HepG2 (cell line): Measurements from ENCODE around the gene TEKTIP1. TPM values are rescaled to one million over a fixed set of nuclear protein-coding genes. Genes with fewer than 3 reads are reported as not detected.

Experiments
- ATAC-seq: fragments of 200-7000 bp; cut with Tn5 transposase; 3 replicates; pipeline ENCODE4 v1.9.1; 2020; ENCODE audit warnings: mild to moderate bottlenecking, moderate library complexity
- BruUV-seq: library from RNA; stranded (reverse); fragments of 400-500 nt; replicated peaks from 2 replicates; lab custom pipeline; 2021; lab: Mats Ljungman, UMichigan
- CTCF ChIA-PET: fragments of 300-600 bp; formaldehyde crosslinking; extraction: SDS; loops from one replicate; lab custom pipeline; 2021; ENCODE audit warnings: low total read pairs, inconsistent platforms, low intra/inter-chr PET ratio; lab: Yijun Ruan, JAX
- POLR2A ChIA-PET: fragments of 350-600 bp; sonication (Branson Sonifier 250); formaldehyde crosslinking; loops from one replicate; lab custom pipeline; 2020; ENCODE audit warnings: antibody characterized with exemption, inconsistent platforms; lab: Yijun Ruan, JAX
- DNase-seq: peaks from one replicate; pipeline ENCODE4 v3.0.0-alpha.2; 2015; ENCODE audit warnings: low spot score
- FAIRE-seq: peaks from 3 replicates; lab custom pipeline; 2011; peaks lifted over from hg19 to GRCh38; lab: Jason Lieb, UNC
- H2AFZ ChIP-seq: one replicate; pipeline ENCODE4 v1.6.1; 2011; ENCODE audit warnings: low read length, inconsistent platforms
- H3K27ac ChIP-seq: fragments of 300-600 bp; 3 replicates; pipeline ENCODE4 v1.8.0; 2011; ENCODE audit warnings: mixed run types, mild to moderate bottlenecking, mixed read lengths, low read length, inconsistent platforms; ENCODE audit not compliant: insufficient read depth; ENCODE audit errors: extremely low read length
- H3K27me3 ChIP-seq, 2 experiments: fragments of 200-600 bp in 1 of 2; 2 replicates in 1 of 2; 3 replicates in 1 of 2; pipeline versions ENCODE4 v1.6.0 to v1.8.0; 2011; ENCODE audit warnings: low read length in 2 of 2, mild to moderate bottlenecking in 2 of 2, moderate library complexity in 2 of 2, inconsistent platforms in 1 of 2; ENCODE audit not compliant: insufficient read depth in 2 of 2, control insufficient read depth in 1 of 2
- H3K36me3 ChIP-seq, 2 experiments: fragments of 200-600 bp in 1 of 2; replicated peaks in 1 of 2; 2 replicates in 1 of 2; 3 replicates in 1 of 2; pipeline versions ENCODE4 v1.5.1 to v1.8.0; 2011; ENCODE audit warnings: low read length in 2 of 2, inconsistent platforms in 1 of 2; ENCODE audit not compliant: insufficient read depth in 2 of 2, control insufficient read depth in 1 of 2
- H3K4me1 ChIP-seq: 2 replicates; pipeline ENCODE4 v1.5.1; 2012; ENCODE audit warnings: low read length, inconsistent platforms; ENCODE audit not compliant: insufficient read depth
- H3K4me2 ChIP-seq: 2 replicates; pipeline ENCODE4 v1.6.0; 2011; ENCODE audit warnings: low read depth, low read length, inconsistent platforms
- H3K4me3 ChIP-seq, 3 experiments: fragments of 200-600 bp in 1 of 3; sonication (generic), shearing (Covaris generic) in 1 of 3; replicated peaks in 1 of 3; 2 replicates each; pipeline ENCODE4 v1.5.1; 2011 to 2016; ENCODE audit warnings: low read length in 3 of 3, inconsistent platforms in 2 of 3, low read depth in 2 of 3, mild to moderate bottlenecking in 2 of 3, control low read depth in 1 of 3, mixed read lengths in 1 of 3; ENCODE audit not compliant: insufficient read depth in 1 of 3
- H3K79me2 ChIP-seq: one replicate; pipeline ENCODE4 v1.6.1; 2011; ENCODE audit warnings: low read length, inconsistent platforms; ENCODE audit not compliant: insufficient read depth
- H3K9ac ChIP-seq: 2 replicates; pipeline ENCODE4 v1.6.0; 2011; ENCODE audit warnings: mild to moderate bottlenecking, low read depth, low read length, inconsistent platforms; ENCODE audit not compliant: insufficient read depth
- H3K9me3 ChIP-seq: 2 replicates; pipeline ENCODE4 v1.5.1; 2012; ENCODE audit warnings: mild to moderate bottlenecking, low read length
- H4K20me1 ChIP-seq: 2 replicates; pipeline ENCODE4 v1.6.0; 2011; ENCODE audit warnings: inconsistent platforms, mild to moderate bottlenecking, low read length, moderate library complexity; ENCODE audit not compliant: insufficient read depth
- FOXA1 ChIP-seq, 2 experiments: fragments of 450-650 bp in 1 of 2; sonication (generic) in 1 of 2; formaldehyde crosslinking in 1 of 2; IDR thresholded peaks; 2 replicates each; pipeline versions ENCODE4 v1.4.0 to v1.6.1; 2016 to 2020; ENCODE audit warnings: missing genetic modification reagents in 1 of 2
- NCOR1 ChIP-seq: fragments of 200-600 bp; sonication (generic); IDR thresholded peaks from 2 replicates; pipeline ENCODE4 v1.7.0; 2017; ENCODE audit warnings: antibody characterized with exemption, low read length, borderline replicate concordance
- ZBTB40 ChIP-seq, 2 experiments: fragments of 450-650 bp in 1 of 2; sonication (generic) in 1 of 2; formaldehyde crosslinking in 1 of 2; IDR thresholded peaks; 2 replicates each; pipeline versions ENCODE4 v1.6.1 to v1.8.0; 2016 to 2022; ENCODE audit warnings: antibody characterized with exemption in 1 of 2, mild to moderate bottlenecking in 1 of 2, missing genetic modification reagents in 1 of 2
- WGBS: methylation state at CpG from one replicate; pipeline ENCODE4 v1.1.6; 2017; ENCODE audit warnings: low lambda C conversion rate; 5-methylcytosine and 5-hydroxymethylcytosine counted together
- in situ Hi-C: cut with HindIII; loops from 2 replicates; pipeline ENCODE4 v1.10.0; 2017; ENCODE audit warnings: low pct_unique_long_range_greater_than_20kb; ENCODE audit not compliant: extremely low pct_ligation_motif_present
- intact Hi-C: fragments of 100-400 bp; cut with micrococcal nuclease; formaldehyde crosslinking; loops from one replicate; pipeline ENCODE4 v1.10.0; 2022; ENCODE audit not compliant: unreplicated experiment
- polyA plus RNA-seq, 8 experiments: library from polyadenylated mRNA; depleted of rRNA in 3 of 8; stranded (reverse) in 7 of 8; unstranded in 1 of 8; fragments of >200 nt; fragmentation: Illumina TruSeq in 4 of 8; extraction: Trizol in 4 of 8; gene quantifications; 2 replicates each; pipeline versions ENCODE4 v1.2.1 to v1.2.3, GENCODE V29; 2011 to 2016; ENCODE audit warnings: low read depth in 4 of 8, missing spikeins in 1 of 8, mixed read lengths in 1 of 8; ENCODE audit not compliant: insufficient read depth in 1 of 8
- total RNA-seq, 5 experiments: library from RNA; depleted of rRNA; stranded (reverse); fragments of >200 nt; fragmentation: Illumina TruSeq; extraction: Trizol; gene quantifications; 2 replicates each; pipeline ENCODE4 v1.2.3, GENCODE V29; 2016; ENCODE audit warnings: low read depth in 1 of 5

Gene TEKTIP1
- total and polyA plus RNA-seq, 2 of the 13 experiments (the other 11 are each of a cell fraction or from before 2014, with no cell fraction given), result not detected

DNA sequence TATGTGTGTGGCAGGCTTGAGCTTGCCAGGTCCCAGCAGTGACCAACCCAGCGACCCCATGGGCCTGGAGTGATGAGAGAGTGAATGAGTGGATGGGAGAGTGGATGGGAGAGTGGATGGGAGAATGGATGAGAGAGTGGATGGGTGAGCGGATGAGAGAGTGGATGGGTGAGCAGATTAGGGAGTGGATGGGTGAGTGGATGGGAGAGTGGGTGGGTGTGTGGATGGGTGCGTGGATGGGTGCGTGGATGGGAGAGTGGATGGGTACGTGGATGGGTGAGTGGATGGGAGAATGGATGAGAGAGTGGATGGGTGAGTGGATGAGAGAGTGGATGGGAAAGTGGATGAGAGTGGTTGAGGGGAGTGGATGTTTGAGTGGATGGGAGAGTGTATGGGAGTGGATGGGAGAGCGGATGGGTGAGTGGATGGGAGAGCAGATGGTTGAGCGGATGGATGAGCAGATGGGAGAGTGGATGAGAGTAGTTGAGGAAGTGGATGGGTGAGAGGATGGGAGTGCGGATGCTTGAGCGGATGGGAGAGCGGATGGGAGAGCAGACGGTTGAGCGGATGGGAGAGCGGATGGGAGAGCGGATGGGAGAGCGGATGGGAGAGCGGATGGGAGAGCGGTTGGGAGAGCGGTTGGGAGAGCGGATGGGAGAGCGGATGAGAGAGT lies 10.3 kb upstream of the TEKTIP1 start:
- in situ Hi-C loops, result no loop called here
- no peak for FAIRE-seq
- no TSS peak for BruUV-seq

More for the DNA sequence above, 10.3 kb upstream of the TEKTIP1 start:
- H3K79me2 ChIP-seq, result no peaks in the 10 kb centered on the region
- intact Hi-C loops, result no loop called here
- ChIA-PET CTCF (no interaction called here), POLR2A (no interaction called here)
- H3K9ac ChIP-seq, result no peak overlapping the region
- H4K20me1 ChIP-seq, result no peaks in the 10 kb centered on the region
- H3K27me3 ChIP-seq, result no peaks in the 10 kb centered on the region
- H3K36me3 ChIP-seq, result peaks cover 26 to 44% of the 10 kb centered on the region in 2 experiments
- H3K4me3 ChIP-seq, result no peak overlapping the region
- no peak for DNase-seq
- no peaks in the 10 kb centered on the region for H3K9me3 ChIP-seq
- ATAC-seq, result no peak
- 99% methylated on average over 20 of the region's 20 CpGs for WGBS
- TF ChIP-seq NCOR1, result no peak
- 0 out of 2 replicates have a peak, but pooled peaks have one; percentile 9 for TF ChIP-seq ZBTB40 (IDR thresholded peaks at IDR 0.05)
- no peak for TF ChIP-seq ZBTB40 (CRISPR knock-in tag; IDR thresholded peaks at IDR 0.05)
- TF ChIP-seq FOXA1 (IDR thresholded peaks at IDR 0.05), result peak; percentile 11; the same call in 1 of the 2 replicates
- TF ChIP-seq FOXA1 (CRISPR knock-in tag; IDR thresholded peaks at IDR 0.05), result no peak
- H3K4me1 ChIP-seq, result no peaks in the 10 kb centered on the region
- no peak overlapping the region for H2AFZ ChIP-seq
- H3K4me2 ChIP-seq, result no peak overlapping the region
- no peak overlapping the region for H3K27ac ChIP-seq
